ENCODE data around the gene PRDM12.

Gene PRDM12

GRCh38 chr9:130626249-130626996 lies 38.0 kb upstream of the PRDM12 start:
- H3K4me1 ChIP-seq: no peaks in the 10 kb centered on the region
- no peaks in the 10 kb centered on the region for H3K27me3 ChIP-seq (ENCODE audit: control insufficient read depth, insufficient read depth, low read length)
- no peak overlapping the region for H3K9ac ChIP-seq
- no peaks in the 10 kb centered on the region for H3K36me3 ChIP-seq (ENCODE audit: control insufficient read depth, insufficient read depth, low read length)
- no peak overlapping the region for H3K27ac ChIP-seq
- H3K4me2 ChIP-seq (ENCODE audit: low read length): no peak overlapping the region
- TF ChIP-seq, protein P1, sequence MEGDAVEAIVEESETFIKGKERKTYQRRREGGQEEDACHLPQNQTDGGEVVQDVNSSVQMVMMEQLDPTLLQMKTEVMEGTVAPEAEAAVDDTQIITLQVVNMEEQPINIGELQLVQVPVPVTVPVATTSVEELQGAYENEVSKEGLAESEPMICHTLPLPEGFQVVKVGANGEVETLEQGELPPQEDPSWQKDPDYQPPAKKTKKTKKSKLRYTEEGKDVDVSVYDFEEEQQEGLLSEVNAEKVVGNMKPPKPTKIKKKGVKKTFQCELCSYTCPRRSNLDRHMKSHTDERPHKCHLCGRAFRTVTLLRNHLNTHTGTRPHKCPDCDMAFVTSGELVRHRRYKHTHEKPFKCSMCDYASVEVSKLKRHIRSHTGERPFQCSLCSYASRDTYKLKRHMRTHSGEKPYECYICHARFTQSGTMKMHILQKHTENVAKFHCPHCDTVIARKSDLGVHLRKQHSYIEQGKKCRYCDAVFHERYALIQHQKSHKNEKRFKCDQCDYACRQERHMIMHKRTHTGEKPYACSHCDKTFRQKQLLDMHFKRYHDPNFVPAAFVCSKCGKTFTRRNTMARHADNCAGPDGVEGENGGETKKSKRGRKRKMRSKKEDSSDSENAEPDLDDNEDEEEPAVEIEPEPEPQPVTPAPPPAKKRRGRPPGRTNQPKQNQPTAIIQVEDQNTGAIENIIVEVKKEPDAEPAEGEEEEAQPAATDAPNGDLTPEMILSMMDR (IDR thresholded peaks at IDR 0.05): no peak
- H3K4me3 ChIP-seq (ENCODE audit: low read depth, low read length): no peak overlapping the region
- no peak overlapping the region for H2AFZ ChIP-seq
- no peaks in the 10 kb centered on the region for H3K79me2 ChIP-seq
- H3K9me3 ChIP-seq (ENCODE audit: control insufficient read depth, low read length): no peaks in the 10 kb centered on the region

DNA sequence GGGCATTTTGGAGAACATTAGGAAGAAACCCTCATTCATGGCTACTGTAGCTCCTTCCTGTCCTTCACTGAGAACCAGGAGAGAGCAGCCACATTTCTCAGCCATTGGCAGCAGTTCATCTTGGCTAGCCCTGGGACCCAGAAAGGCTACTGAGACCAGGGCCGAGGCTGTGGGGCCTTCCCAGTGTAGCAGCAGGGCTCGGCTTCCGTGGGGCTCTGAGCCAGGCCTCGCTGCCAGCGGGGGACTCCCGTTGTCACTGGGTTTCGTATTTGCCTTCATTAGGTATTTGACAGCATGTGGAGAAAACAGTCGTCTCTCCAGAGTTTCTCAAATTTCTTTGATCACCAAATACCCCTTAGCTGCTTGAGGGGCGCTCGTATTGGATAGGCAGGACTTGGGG lies 37.3 kb upstream of the PRDM12 start:
- no peak overlapping the region for H3K4me2 ChIP-seq (ENCODE audit: low read length)
- H3K27ac ChIP-seq: no peak overlapping the region
- H3K36me3 ChIP-seq (ENCODE audit: control insufficient read depth, insufficient read depth, low read length): no peaks in the 10 kb centered on the region
- no peak overlapping the region for H3K4me3 ChIP-seq (ENCODE audit: low read depth, low read length)
- TF ChIP-seq, protein P1 (IDR thresholded peaks at IDR 0.05): no peak
- H3K9ac ChIP-seq: no peak overlapping the region
- no peaks in the 10 kb centered on the region for H3K79me2 ChIP-seq
- H2AFZ ChIP-seq: no peak overlapping the region
- no peaks in the 10 kb centered on the region for H3K4me1 ChIP-seq
- no peaks in the 10 kb centered on the region for H3K9me3 ChIP-seq (ENCODE audit: control insufficient read depth, low read length)
- no peaks in the 10 kb centered on the region for H3K27me3 ChIP-seq (ENCODE audit: control insufficient read depth, insufficient read depth, low read length)

- Histone ChIP-seq H3K4me2 (ENCODE audit: low read length) (no peak overlapping the region), H3K4me3 (ENCODE audit: low read depth, low read length) (no peak overlapping the region), H3K36me3 (ENCODE audit: control insufficient read depth, insufficient read depth, low read length) (no peaks in the 10 kb centered on the region), H3K9me3 (ENCODE audit: control insufficient read depth, low read length) (no peaks in the 10 kb centered on the region), H3K27me3 (ENCODE audit: control insufficient read depth, insufficient read depth, low read length) (no peaks in the 10 kb centered on the region), H3K4me1 (no peaks in the 10 kb centered on the region), H3K79me2 (no peaks in the 10 kb centered on the region), H3K27ac (no peak overlapping the region), H3K9ac (no peak overlapping the region), H2AFZ (no peak overlapping the region)
- TF ChIP-seq, protein P1 (IDR thresholded peaks at IDR 0.05): no peak
Observed at GRCh38 chr9:130627896-130628792, 36.2 kb upstream of the PRDM12 start.

DNA sequence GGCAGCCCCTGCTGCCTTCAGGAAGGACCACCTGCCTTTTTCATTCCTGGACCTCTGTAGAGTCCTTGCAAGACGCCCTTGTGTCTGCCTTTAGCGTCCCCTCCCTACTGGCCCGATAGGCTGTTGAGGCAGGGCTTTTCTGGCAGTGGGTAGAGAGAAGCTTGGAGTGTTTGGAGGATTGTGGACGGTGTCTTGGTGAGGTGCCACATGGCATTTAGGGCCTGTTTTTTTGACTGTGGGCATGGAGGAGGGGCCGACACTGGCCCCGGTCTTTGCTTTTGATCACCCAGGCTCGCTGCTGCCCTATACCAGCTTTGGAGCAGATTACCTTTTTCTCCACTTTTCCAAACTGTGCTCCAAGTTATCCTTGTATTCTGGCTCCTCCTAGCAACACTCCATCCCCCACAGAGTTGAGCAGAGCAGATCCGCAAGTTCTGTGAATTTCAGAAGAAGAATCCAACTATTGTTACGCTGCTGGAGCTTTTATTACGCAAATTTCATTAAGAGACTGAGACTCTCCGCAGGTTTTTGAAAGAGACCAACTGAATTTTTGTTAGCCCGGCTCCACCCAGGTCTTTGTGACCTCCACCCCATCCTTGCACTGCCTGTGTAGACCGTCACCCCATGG lies 34.8 kb upstream of the PRDM12 start:
- Histone ChIP-seq H3K36me3 (ENCODE audit: control insufficient read depth, insufficient read depth, low read length) (no peaks in the 10 kb centered on the region), H3K79me2 (no peaks in the 10 kb centered on the region)

More for the DNA sequence above, 34.8 kb upstream of the PRDM12 start:
- H3K9ac ChIP-seq: no peak overlapping the region
- no peaks in the 10 kb centered on the region for H3K27me3 ChIP-seq (ENCODE audit: control insufficient read depth, insufficient read depth, low read length)
- H2AFZ ChIP-seq: no peak overlapping the region
- no peaks in the 10 kb centered on the region for H3K9me3 ChIP-seq (ENCODE audit: control insufficient read depth, low read length)
- H3K4me1 ChIP-seq: no peaks in the 10 kb centered on the region
- TF ChIP-seq, protein P1 (IDR thresholded peaks at IDR 0.05): no peak
- H3K4me2 ChIP-seq (ENCODE audit: low read length): no peak overlapping the region
- H3K27ac ChIP-seq: no peak overlapping the region
- no peak overlapping the region for H3K4me3 ChIP-seq (ENCODE audit: low read depth, low read length)
